GM19438 (cell line): ENCODE results near the gene NFIA.

Source experiments
- ATAC-seq: cut with Tn5 transposase; IDR thresholded peaks from one replicate; pipeline ENCODE4 v1.9.1; 2021; ENCODE audit warnings: low read depth; ENCODE audit not compliant: unreplicated experiment

Gene NFIA

DNA sequence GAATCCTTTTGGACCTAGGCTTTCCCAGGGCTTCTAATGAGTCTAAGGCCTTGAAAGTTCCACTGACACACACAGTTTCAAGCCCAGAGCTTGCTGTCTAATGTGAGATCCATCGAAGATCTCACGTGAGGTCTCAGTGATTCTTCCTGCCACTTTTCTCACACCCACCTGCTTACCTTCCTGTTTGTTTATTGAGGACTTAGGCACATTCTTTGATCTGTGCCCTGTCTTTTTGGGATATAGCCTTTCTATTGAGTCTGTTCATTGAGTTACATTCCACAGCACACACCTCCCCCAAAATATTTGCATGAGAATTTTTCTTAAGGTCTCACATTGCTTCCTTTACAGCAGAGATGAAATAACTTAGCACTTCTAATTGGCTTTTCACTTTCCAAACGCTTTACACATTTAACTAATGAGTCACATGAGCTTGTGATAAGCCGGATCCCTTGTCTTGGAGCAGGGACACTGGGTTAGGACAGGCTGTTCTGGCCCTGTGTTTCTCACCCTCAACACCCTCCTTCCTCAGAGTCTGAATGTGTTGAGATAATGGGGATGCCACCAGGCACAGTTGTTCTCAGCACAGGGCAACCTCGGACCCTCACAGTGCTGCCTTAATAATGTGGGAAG, 354.2 kb downstream of the NFIA start:
- no peak for ATAC-seq

DNA sequence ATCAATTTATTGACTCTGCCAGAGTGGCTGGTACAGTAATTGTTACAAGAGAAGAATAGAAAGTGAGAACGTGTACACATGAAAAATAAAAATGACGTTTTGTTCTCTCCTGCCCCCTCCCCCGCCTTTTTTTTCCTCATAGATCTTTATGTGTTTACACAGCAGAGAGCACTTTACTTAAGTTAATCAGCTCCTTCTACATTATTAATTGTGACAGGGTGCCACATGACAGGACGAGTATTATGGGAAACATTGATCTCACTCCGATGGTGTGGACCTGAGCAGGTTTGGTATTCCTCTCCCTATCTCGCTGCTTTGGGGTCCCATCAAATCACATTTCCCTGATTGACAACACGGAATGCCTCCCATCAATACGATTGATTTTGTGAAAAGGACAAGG, 356.9 kb downstream of the NFIA start:
- ATAC-seq = no peak

DNA sequence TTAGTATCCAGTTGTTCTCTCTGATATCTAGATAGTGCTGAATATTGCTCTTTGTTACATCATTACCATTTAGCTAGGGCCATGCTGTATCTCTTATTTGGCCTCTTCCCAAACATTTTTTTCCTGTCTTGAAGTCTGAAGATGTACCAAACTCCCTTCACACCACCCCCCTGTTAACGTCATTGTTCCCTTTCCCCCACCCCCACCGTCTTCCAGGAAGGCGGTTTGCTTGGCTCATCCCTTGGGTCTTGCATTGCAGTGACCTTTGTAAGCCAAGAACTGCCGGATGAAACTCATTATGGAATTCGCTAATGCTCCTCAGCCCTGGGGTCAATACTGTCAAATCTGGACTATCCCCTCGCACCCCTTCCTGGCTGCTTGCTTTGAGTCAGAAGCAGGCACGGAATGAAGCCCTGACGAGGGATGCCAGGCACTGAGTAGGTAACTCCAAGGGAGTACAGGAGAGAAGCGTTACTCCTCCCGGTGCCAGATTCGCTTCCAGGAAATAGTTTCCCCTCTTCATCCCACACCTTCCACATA, 359.4 kb downstream of the NFIA start:
- no peak for ATAC-seq

DNA sequence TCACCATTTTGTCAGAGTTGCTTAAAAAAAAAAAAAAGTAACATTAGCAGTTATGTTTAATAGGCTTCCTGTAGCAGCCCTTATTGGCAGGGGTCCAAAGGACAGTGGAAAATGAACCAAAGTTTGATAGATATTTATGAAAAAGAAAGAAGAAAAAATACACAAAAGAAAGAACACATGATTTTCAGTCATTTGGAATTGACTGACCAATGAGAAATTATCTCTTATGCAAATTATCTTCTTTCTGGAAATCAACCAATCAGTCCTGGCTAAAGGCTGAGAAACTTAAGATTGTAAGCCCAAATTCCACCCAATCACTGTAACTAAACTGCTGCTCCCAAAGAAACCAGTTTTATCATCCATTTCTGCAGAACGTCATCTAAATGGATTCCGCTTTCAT, 360.2 kb downstream of the NFIA start:
- ATAC-seq = no peak

DNA sequence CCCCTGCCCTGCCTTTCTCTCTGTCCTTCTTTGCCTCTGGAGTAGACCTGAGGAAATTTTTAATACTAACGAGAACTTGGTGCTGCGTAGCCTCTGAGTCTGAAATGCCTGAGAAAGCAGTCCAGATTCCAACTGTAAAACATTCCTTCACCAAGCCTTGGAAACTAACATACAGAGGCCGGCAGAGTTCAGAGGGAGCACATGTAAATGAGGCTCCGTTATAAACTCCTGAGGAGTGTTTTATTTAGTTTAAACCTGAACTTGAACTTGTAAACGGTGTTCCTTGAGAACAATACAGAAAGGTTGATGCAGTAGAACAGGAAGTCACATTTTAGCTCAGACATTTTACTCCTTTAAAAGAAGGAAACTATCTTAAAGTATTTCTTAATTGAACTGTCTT, 361.9 kb downstream of the NFIA start:
- ATAC-seq = no peak

DNA sequence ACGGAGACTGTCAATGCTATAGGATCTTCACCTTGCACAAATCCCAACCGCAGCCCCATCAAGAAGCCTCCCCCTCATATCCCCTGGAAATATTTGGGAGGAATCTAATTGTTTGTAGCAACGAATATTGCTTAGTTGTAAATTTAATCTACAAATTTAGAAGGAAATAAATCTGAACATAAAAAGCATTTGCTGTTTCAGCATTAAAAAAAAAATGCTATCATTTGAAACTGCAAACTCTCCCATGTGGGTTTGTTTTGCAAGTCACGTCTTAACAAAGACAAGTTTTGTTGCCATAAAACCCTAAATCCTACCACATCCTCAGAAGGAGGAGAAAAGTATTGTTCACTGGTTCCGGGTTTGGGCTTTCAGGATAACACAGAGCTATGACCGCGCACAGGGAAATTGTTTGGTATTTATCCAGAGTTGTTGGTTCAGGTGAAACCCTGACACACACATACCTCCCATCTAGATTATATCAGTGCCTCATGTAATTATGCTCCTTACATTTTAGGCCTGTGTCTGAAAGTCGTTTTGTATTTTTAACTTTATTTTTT, 363.0 kb downstream of the NFIA start:
- ATAC-seq = no peak

DNA sequence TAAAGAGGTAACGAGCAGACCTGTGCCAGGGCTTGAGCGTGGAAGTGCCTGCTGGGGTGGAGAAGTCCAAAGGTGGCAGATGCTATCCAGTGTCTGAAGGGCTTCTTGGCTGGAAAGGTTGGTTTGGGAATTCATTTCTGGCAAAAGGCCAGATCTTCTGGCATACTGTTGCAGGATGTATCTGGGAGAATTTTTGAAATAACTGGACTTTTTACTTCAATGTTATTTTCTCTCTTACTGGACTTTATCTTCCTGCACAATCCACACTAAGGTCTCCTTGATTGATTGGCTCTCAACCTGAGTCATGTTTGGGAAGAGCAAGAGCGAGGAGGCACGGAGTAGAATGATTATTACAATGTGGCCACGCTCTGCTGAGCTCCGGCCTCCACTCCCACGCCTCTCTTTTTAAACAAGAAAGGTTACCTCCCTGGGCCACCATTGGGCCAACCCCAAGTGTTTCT, 364.2 kb downstream of the NFIA start:
- no peak for ATAC-seq

DNA sequence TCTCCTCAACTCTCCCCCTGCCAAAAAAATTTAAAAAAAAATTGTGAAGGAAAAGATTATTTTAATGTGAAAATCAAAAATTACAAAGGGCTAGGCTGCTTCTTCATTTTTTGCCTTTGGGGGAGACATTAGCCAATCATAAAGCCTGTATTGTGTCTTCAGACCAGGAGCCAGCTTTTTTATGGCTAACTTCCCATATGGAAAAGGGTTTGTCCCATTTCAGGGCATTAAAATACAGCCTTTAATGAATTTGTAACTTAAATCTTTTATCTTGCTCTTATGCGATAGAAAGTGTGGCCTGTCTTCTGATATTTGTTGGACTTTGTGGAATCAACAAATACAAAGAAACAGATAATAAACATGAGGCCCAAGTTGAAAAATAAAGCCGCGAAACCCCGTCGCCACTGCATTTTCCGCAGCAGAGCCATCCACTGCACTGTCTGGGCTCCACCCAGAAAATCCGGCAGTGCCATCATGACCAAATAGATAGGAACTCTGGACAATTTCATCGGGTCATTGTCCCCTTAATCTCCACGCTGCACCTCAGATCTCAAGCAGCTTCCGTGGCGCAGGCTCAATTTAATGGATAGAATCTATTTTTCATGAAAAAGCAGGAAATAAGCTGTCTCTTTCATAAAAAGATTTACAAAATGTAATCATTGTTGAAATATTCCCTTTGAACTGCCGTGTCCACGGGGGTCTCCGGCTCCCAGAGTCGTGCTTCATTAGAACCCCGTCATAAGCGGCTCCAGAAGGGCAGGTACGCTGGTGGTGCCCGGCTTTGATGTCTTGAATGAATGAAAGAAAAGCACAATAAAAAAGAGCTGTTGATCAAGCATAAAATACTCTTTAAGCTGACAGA, 365.0 kb downstream of the NFIA start:
- ATAC-seq = no peak

DNA sequence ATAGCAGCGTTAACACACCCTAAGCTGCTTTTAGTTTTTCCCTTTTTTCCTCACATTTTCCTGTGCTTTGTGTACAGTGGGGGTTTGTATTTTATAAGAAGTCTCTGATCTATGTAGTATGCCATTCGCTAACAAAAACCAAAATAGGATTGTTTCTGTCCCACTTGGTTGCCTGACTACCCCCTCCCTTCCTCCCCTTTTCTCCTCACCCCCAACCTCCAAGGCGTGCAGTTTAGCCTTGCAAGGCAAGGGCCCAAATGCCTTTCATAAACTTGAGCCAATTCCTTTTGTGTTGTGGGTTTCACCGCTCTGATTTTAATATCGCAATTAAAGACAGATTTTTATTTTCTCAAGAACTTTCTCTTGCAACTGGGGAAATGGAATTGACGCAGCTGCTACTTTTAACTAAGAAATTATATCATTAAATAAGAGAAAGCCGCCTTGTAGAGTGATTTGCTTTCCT, 365.6 kb downstream of the NFIA start:
- ATAC-seq = no peak

DNA sequence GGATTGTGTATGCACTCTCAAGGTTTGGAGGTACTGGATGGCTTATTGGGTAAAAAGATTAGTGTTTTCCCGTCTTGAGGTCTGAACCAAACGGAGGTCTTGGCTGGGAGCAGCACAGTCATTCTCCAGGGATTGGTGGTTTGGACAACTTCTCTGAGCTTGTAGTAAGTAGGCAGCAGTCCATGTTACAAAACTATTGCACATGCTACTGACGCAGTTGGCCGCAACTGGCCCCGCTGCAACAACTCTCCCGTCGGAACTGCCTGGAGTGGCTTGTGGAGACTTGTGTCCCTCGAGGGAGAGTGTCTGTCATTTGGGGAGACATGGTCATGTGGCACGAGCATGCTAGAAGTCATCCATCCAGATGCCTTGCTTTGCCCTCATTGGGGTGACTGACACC, 366.6 kb downstream of the NFIA start:
- no peak for ATAC-seq

DNA sequence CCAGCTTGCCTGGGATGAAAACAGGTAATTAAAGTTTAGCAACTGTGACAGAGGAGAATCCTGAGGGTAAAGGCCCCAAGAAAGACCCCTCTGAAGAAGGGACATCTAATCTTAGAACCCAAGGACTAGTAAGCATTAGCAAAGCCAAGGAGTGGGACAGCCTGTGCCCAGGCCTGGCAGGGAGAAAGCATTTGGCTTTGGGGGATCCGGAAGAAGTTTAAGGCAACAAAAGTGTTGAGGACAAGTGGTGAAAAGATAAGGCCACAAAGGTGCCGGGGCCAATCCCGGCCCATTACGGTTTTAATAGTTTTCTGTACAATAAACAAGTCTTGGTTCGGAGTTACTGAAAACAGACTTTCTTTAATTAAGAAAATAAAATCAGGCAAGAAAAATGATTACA, 367.0 kb downstream of the NFIA start:
- no peak for ATAC-seq

DNA sequence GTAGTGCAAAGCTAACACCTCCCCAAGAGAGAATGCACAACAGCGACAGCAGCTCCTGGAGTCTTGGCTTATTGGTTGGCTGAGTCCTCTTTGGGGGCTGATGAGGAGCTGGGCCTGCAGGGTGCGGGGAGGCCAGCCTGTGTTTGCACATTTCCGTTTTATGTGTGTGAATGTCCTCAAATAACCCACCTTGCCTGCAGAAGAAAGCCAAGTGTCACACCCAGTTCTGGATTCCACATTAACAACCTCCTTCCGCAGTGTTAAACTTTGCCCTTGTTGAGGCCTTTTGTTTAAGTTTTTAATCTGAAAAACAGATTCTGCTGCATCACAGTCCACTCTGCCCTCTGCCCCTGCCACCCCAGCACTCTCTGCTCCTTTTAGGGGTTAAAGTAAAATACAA, 368.1 kb downstream of the NFIA start:
- no peak for ATAC-seq

DNA sequence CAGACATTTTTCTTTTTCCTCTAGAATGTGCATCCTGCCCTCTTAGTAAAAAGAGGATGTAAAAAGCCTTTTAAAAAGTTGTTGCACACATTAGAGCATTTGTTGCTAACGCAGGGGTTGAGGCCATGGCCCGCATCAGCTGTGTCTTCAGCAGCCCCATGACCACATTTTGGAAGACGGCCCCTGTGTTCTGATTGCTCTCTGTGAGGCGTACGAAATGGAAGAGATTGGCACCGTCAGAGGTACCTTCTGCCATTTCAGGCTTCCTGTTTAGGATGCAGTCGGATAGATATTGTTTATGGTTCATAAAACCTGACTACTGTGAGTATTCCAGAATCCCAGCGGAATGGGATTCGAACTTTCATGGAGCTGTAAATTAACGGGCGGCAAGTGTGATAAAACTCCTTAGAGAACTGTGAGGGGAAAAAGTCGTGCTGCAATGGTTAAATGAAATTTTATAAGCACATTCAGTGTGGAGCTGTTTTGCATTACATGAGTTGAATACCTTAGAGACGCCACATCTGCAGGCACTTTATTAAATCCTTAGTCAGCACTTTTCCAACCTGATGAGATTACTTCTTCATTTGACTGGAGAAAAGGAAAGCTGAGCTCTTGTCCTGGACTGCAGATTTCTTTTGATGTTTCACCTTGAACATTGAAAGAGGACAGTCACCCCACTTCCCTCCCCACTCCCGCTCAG, 368.7 kb downstream of the NFIA start:
- no peak for ATAC-seq

DNA sequence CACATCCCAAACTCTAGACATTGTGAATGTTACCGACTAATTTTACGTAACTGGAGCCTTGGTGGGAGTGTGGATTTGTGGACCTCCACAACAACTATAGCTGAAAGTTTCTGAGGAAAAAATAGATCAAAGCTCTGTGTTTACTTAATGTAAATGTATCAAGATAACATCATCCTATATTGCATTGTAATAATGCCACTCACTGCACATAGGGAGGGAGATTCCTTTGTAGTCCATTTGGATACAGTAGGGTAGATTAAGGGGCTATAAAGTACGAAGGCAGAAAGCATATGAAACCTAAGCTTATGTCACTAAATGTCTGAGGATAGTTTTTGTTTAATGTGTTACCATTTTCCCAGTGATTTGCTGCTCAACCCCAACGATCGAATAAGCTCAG, 369.2 kb downstream of the NFIA start:
- ATAC-seq = no peak

DNA sequence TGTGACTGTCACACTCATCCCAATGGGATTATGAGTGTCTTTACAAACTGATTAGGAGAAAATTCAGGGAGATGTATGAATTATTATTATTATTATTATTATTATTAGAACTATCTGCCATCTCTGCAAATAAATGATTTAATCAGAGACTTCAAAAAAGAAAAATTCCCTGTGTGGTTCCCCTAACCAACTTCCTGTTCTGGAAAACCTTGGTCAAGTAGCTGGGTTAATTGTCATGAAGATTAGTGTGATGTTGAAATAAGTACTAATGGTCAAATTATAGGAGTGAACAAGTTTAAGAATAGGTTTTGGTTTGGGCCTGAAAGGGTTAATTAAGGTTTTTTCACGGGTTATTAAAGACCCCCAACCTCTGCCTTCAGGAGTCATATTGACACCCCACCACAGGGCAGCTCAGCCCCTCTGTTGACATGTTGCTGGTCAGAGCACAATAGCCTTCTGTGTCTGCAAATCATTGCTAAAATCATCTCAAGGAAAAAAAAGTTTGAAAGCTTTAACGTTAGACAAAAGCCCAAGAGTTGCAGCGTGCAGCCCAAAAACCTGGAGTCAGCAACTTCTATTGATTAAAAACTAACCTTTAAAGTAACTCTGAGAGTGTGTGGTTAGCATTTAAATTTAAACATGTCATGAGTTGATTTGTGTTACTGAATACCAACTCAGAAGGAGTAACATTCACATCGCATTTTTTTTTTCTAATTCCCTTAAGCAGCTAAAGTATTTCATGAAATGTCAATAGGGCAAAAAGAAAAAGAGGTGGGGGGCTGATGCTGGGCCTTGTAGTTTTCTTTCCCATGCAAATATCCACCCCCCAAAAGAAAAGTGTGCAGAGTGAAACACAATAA, 370.0 kb downstream of the NFIA start:
- ATAC-seq = no peak

DNA sequence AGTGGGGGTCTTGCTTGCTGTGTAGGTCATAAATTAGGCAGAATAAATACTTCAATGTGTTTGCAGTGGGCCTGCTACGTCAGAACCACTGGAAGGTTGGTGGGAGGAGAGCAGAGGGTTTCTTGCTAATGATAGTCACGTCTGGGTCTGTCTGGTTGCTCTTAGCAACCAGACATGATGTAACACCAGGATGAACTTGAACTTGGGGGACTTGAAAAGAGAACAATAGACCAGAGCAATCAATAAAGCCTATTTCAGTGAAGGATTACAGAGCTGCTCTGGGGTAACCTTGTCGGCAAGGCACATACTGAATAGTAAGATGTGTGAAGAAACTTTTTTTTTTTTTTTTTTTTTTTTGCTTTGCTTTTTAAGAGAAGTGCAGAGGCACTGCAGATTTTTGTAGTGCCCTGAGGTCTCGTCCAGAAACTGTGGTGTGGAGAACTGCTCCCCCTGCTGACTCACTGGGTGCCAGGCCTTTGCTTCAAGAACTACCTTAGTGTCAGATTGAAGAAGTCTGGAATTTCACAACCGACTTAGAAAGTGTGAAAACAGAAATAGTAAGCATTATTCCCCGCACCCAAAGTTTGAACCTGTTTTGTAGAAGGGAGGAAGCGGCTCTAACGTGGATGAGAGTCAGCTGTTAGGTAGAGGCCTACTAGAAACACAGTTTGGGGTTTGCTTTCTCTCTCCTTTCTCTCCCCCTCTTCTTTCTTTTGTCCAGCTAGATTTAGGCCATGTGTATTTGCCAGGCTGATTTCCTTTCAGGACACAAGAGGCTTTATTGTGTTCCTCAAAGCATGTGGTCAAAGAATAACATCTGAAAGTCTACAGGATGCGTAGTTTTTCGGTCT, 371.0 kb downstream of the NFIA start:
- peak; percentile 74 for ATAC-seq

DNA sequence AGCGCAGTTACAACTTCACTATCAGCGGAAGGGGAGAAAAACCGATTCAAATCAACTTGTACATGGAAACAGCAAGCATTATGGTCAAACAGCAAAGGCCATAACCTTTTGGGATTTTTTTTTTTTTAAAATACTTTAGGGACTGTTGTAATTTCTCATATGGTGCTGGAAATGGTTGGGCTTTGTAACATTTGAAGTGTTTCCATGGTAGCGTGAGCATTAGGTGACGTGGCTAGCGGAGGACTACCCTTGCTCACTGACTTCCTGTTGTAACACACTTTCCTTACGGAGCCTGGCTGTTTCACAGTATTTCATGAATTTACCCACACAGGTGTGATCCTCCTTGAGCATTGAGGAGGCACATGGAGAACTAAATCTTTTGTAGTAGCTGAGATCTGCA, 373.0 kb downstream of the NFIA start:
- no peak for ATAC-seq

DNA sequence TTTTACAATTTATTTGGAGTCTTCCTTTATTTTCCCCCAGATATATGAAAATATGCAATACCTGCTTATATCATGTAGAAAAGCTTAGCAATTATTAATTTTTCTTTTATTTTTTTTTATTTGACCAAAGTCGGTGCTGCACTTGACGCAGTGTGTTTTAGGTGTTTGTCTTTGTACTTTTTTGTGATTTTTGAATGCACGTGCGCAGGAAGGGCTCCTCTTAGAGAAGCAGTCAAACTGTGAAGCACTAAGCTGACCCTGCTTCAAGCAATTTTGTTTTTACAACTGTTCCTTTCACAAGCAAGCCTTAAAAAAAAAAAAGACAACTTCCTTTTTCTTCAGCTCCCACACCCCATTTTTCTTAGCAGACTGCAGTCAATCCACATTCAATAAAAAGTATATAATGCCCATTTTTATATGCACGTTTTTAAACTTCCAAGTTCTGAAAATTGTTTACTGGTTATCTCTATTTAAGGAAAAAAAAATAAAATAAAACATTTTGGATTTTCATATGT, 375.2 kb downstream of the NFIA start:
- no peak for ATAC-seq

DNA sequence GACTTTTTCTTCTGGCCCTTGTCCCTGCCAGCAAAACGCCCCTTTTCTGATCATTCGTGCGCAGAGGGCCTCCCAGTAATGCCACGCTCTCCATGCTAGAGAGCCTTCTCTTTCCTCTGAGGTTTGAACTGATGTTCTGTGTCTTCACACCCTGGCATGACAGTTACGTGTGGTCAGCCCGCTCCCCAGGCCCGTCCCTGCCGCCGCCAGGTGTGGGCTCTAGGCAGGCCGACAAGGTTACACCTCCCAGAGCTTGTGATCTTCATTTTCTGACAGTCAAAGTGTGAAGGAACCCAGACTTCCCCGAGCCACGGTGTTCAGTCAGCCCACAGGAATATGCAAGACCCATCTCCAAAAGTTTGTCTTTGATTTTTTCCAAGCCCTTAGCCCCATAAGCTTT, 377.0 kb downstream of the NFIA start:
- ATAC-seq = no peak
